HG03139 (cell line): ENCODE measurements around the gene SNRPE.

Experiments
- ATAC-seq: cut with Tn5 transposase; IDR thresholded peaks from one replicate; pipeline ENCODE4 v1.9.1; 2021; ENCODE audit not compliant: unreplicated experiment

The SNRPE gene

GRCh38 chr1:203878422-203878821, 17.0 kb downstream of the SNRPE start:
- ATAC-seq, result no peak

GRCh38 chr1:203880606-203881005, 19.2 kb downstream of the SNRPE start:
- no peak for ATAC-seq

- ATAC-seq, result no peak
These were observed 27.4 kb downstream of the SNRPE start for GRCh38 chr1:203888807-203889251.

GRCh38 chr1:203891950-203892349, 30.6 kb downstream of the SNRPE start:
- no peak for ATAC-seq

- ATAC-seq, result no peak
These were observed 37.3 kb downstream of the SNRPE start for GRCh38 chr1:203898458-203899352.

- no peak for ATAC-seq
These were observed 37.9 kb downstream of the SNRPE start for GRCh38 chr1:203899353-203899716.

GRCh38 chr1:203899869-203900714, 38.7 kb downstream of the SNRPE start:
- no peak for ATAC-seq

GRCh38 chr1:203901581-203901980, 40.2 kb downstream of the SNRPE start:
- ATAC-seq, result no peak

GRCh38 chr1:203905275-203905674, 43.9 kb downstream of the SNRPE start:
- ATAC-seq, result no peak

GRCh38 chr1:203906932-203907331, 45.5 kb downstream of the SNRPE start:
- ATAC-seq, result no peak

GRCh38 chr1:203907901-203908300, 46.5 kb downstream of the SNRPE start:
- ATAC-seq, result no peak

- no peak for ATAC-seq
These were observed 50.4 kb downstream of the SNRPE start for GRCh38 chr1:203911806-203912205.

DNA sequence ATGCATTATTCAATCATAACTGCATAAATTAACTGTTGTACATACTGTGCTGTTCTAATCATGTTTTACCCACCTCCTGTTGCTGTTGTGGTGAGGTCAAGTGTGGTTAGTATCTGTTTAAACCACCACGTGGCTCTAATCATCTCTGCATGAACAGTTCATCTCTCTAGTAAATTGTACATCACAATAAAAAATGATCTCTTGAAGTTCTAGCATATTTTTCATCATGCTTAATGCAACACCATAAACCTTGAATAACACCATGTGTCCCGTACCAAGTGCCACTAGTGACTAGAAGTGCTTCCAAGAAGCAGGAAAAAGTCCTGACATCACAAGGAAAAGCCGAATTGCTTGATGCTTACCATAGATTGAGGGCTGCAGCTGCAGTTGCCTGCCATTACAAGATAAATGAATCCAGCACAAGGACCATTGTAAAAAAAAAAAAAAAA, 51.7 kb downstream of the SNRPE start:
- no peak for ATAC-seq

DNA sequence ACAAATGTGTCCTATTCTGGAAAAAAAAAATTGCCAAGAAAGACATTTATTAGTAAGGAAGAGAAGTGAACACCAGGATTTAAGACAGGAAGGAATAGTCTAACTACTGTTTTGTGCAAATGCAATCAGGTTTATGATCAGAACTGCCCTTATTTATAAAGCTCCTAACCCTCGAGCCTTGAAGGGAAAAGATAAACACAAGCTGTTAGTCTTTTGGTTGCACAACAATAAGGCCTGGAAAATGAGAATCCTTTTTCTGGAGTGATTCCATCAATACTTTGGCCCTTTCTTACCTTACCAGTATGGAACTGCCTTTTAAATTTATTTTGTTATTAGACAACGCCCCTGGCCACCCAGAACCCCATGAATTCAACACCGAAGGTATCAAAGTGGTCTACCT, 52.9 kb downstream of the SNRPE start:
- no peak for ATAC-seq

GRCh38 chr1:203915811-203916210, 54.4 kb downstream of the SNRPE start:
- no peak for ATAC-seq

- ATAC-seq, result no peak
These were observed 55.4 kb downstream of the SNRPE start for GRCh38 chr1:203916756-203917155.
